ENCODE data around the gene FRMD3. TPM values are rescaled to one million over a fixed set of nuclear protein-coding genes. Genes with fewer than 3 reads are reported as not detected.

Gene FRMD3
- total and polyA plus RNA-seq, 8 donors, result 1.0 to 3.7 (median 2.3) TPM

DNA sequence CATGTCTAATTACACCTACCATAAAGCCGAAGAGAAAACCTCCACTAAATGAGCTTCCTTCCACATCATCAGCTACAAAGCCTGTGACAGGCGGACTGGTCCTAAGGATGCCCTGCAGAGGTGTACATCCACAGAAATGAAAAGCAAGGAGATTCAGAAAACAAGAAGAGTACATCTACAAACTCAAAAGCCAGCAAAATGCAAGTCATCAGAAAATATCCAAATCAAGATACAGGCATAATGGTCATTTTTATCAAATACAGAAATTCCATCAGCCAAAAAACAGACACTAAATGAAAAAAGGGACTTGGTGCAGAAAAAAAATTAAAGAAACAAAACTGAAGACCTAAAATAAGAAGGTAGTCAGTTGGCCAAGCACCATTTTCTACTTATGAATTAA lies 79.7 kb downstream of the FRMD3 start:
- H3K4me3 ChIP-seq, result no peak overlapping the region
- no peaks in the 10 kb centered on the region for H3K36me3 ChIP-seq
- ATAC-seq (no peak), DNase-seq (no peak)
- TF ChIP-seq, protein P1, sequence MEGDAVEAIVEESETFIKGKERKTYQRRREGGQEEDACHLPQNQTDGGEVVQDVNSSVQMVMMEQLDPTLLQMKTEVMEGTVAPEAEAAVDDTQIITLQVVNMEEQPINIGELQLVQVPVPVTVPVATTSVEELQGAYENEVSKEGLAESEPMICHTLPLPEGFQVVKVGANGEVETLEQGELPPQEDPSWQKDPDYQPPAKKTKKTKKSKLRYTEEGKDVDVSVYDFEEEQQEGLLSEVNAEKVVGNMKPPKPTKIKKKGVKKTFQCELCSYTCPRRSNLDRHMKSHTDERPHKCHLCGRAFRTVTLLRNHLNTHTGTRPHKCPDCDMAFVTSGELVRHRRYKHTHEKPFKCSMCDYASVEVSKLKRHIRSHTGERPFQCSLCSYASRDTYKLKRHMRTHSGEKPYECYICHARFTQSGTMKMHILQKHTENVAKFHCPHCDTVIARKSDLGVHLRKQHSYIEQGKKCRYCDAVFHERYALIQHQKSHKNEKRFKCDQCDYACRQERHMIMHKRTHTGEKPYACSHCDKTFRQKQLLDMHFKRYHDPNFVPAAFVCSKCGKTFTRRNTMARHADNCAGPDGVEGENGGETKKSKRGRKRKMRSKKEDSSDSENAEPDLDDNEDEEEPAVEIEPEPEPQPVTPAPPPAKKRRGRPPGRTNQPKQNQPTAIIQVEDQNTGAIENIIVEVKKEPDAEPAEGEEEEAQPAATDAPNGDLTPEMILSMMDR (IDR thresholded peaks at IDR 0.05), result no peak
- no peaks in the 10 kb centered on the region for H3K4me1 ChIP-seq
- no peaks in the 10 kb centered on the region for H3K27me3 ChIP-seq
- peaks cover 0 to 6% of the 10 kb centered on the region in 2 donors for H3K9me3 ChIP-seq
- intact Hi-C loops (cut with DNase I), result no loop called here
- H3K27ac ChIP-seq, result no peak overlapping the region

DNA sequence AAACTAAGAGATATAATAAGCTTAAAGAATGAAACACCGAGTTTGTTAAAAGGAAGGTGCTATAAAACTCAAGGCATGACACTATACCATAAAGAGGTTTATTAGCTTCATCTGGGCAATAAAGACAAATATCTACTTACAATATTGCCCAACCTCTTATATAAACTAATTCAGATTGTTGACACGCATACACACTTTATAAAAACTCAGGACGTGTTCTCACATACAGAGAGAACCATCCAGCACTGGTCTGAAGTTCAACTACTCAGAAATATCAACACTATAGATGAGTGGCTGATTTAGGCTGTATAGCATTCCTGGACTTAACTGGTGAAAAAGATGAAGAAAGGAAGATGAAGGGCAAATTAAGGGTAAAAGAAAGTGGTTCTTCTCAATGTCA lies 81.2 kb downstream of the FRMD3 start:
- Histone ChIP-seq H3K27me3 (no peaks in the 10 kb centered on the region), H3K4me1 (no peaks in the 10 kb centered on the region), H3K9me3 (peaks cover 0 to 6% of the 10 kb centered on the region in 2 donors), H3K36me3 (no peaks in the 10 kb centered on the region), H3K4me3 (no peak overlapping the region), H3K27ac (no peak overlapping the region)
- DNase-seq (no peak), ATAC-seq (no peak)
- intact Hi-C loops (cut with DNase I), result no loop called here
- TF ChIP-seq, protein P1 (IDR thresholded peaks at IDR 0.05), result no peak

DNA sequence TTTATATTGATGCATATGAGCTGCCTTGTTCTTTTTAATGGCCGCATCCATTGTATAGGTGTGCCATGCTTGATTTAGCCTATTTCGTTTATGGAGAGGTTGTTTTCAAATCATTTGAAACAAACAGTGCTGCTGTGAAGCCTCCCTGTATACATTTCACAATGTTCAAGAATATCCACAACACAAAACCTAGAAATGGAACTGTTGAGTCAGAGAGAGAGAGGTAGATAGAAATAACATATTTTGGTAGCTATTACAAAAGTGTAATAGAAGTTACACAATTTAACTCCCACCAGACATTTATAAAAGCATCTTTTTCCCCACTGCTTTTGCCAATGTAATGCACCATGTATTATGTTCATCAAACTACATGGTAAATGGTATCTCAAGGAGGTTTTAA lies 82.0 kb downstream of the FRMD3 start:
- Histone ChIP-seq H3K27ac (no peak overlapping the region), H3K9me3 (peaks cover 0 to 2% of the 10 kb centered on the region in 2 donors), H3K36me3 (no peaks in the 10 kb centered on the region), H3K27me3 (no peaks in the 10 kb centered on the region), H3K4me1 (no peaks in the 10 kb centered on the region), H3K4me3 (no peak overlapping the region)
- no peak for DNase-seq
- no peak for ATAC-seq
- TF ChIP-seq, protein P1 (IDR thresholded peaks at IDR 0.05), result no peak
- intact Hi-C loops (cut with DNase I), result no loop called here

DNA sequence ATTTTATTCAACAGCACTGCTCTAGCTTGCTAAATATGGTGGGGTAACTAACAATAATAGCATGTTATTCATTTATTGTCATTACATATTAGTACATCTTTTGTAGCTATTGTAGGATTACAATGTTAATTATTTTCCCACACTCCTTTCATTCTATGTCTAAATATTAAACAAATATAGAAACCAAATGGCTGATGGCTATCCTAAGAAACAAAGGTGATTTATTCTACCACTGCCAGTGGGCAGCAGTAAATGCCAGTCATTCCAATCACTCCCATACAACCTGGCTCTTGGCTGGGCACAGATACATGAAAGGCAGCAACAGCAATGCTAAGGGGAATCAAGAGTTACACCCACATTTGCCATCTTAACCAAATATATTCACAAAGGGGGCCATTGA lies 84.1 kb downstream of the FRMD3 start:
- no peaks in the 10 kb centered on the region for H3K27me3 ChIP-seq
- TF ChIP-seq, protein P1 (IDR thresholded peaks at IDR 0.05), result no peak
- no peak for DNase-seq

GRCh38 chr9:83451308-83451707 lies 86.9 kb downstream of the FRMD3 start:
- no peaks in the 10 kb centered on the region for H3K36me3 ChIP-seq
- no peaks in the 10 kb centered on the region for H3K27me3 ChIP-seq
- H3K27ac ChIP-seq, result no peak overlapping the region
- H3K4me1 ChIP-seq, result no peaks in the 10 kb centered on the region
- H3K4me3 ChIP-seq, result no peak overlapping the region
- no peaks in the 10 kb centered on the region for H3K9me3 ChIP-seq
- intact Hi-C loops (cut with DNase I), result no loop called here
- TF ChIP-seq, protein P1 (IDR thresholded peaks at IDR 0.05), result no peak
- ATAC-seq, result no peak
- no peak for DNase-seq

More for the DNA sequence above, 84.1 kb downstream of the FRMD3 start:
- Histone ChIP-seq H3K27ac (no peak overlapping the region), H3K9me3 (no peaks in the 10 kb centered on the region), H3K36me3 (no peaks in the 10 kb centered on the region), H3K4me3 (no peak overlapping the region), H3K4me1 (no peaks in the 10 kb centered on the region)
- intact Hi-C loops (cut with DNase I), result no loop called here
- ATAC-seq, result no peak

Measured in left lung (tissue), 10 donors.